ENCODE measurements around the gene KLHL26.

The KLHL26 gene

GRCh38 chr19:18700501-18701249 is 63.8 kb downstream of the KLHL26 start:
- Histone ChIP-seq H3K4me1 (ENCODE audit: control insufficient read depth, insufficient read depth, low read length) (peaks cover 30% of the 10 kb centered on the region), H3K27me3 (ENCODE audit: control insufficient read depth, insufficient read depth, low read length) (no peaks in the 10 kb centered on the region), H3K36me3 (ENCODE audit: control insufficient read depth, insufficient read depth, low read length) (no peaks in the 10 kb centered on the region), H3K9ac (ENCODE audit: low read length) (peak overlapping the region; percentile 48), H3K9me3 (ENCODE audit: control insufficient read depth, low read length) (no peaks in the 10 kb centered on the region), H3K4me3 (ENCODE audit: low read length) (peak overlapping the region; percentile 32)

- Histone ChIP-seq H3K9me3 (ENCODE audit: control insufficient read depth, low read length) (no peaks in the 10 kb centered on the region), H3K9ac (ENCODE audit: low read length) (no peak overlapping the region), H3K4me3 (ENCODE audit: low read length) (no peak overlapping the region)
Observed at GRCh38 chr19:18701250-18701608, 64.4 kb downstream of the KLHL26 start.

GRCh38 chr19:18704054-18704453 is 67.2 kb downstream of the KLHL26 start:
- no peak overlapping the region for H3K9ac ChIP-seq (ENCODE audit: low read length)
- H3K9me3 ChIP-seq (ENCODE audit: control insufficient read depth, low read length), result no peaks in the 10 kb centered on the region
- H3K4me1 ChIP-seq (ENCODE audit: control insufficient read depth, insufficient read depth, low read length), result peaks cover 21% of the 10 kb centered on the region
- H3K27me3 ChIP-seq (ENCODE audit: control insufficient read depth, insufficient read depth, low read length), result no peaks in the 10 kb centered on the region
- H3K4me3 ChIP-seq (ENCODE audit: low read length), result no peak overlapping the region
- H3K36me3 ChIP-seq (ENCODE audit: control insufficient read depth, insufficient read depth, low read length), result no peaks in the 10 kb centered on the region

More at GRCh38 chr19:18701250-18701608, 64.4 kb downstream of the KLHL26 start:
- H3K36me3 ChIP-seq (ENCODE audit: control insufficient read depth, insufficient read depth, low read length), result no peaks in the 10 kb centered on the region
- no peaks in the 10 kb centered on the region for H3K27me3 ChIP-seq (ENCODE audit: control insufficient read depth, insufficient read depth, low read length)
- H3K4me1 ChIP-seq (ENCODE audit: control insufficient read depth, insufficient read depth, low read length), result peaks cover 30% of the 10 kb centered on the region

- Histone ChIP-seq H3K4me1 (ENCODE audit: control insufficient read depth, insufficient read depth, low read length) (peaks cover 12% of the 10 kb centered on the region), H3K9ac (ENCODE audit: low read length) (no peak overlapping the region)
Observed at GRCh38 chr19:18704971-18705370, 68.1 kb downstream of the KLHL26 start.

GRCh38 chr19:18708452-18709231 is 71.8 kb downstream of the KLHL26 start:
- Histone ChIP-seq H3K4me1 (ENCODE audit: control insufficient read depth, insufficient read depth, low read length) (no peaks in the 10 kb centered on the region), H3K27me3 (ENCODE audit: control insufficient read depth, insufficient read depth, low read length) (no peaks in the 10 kb centered on the region), H3K36me3 (ENCODE audit: control insufficient read depth, insufficient read depth, low read length) (no peaks in the 10 kb centered on the region), H3K9ac (ENCODE audit: low read length) (no peak overlapping the region), H3K9me3 (ENCODE audit: control insufficient read depth, low read length) (no peaks in the 10 kb centered on the region), H3K4me3 (ENCODE audit: low read length) (no peak overlapping the region)

More at GRCh38 chr19:18704971-18705370, 68.1 kb downstream of the KLHL26 start:
- Histone ChIP-seq H3K4me3 (ENCODE audit: low read length) (no peak overlapping the region), H3K9me3 (ENCODE audit: control insufficient read depth, low read length) (no peaks in the 10 kb centered on the region), H3K36me3 (ENCODE audit: control insufficient read depth, insufficient read depth, low read length) (no peaks in the 10 kb centered on the region), H3K27me3 (ENCODE audit: control insufficient read depth, insufficient read depth, low read length) (no peaks in the 10 kb centered on the region)

GRCh38 chr19:18709546-18709945 is 72.7 kb downstream of the KLHL26 start:
- H3K9me3 ChIP-seq (ENCODE audit: control insufficient read depth, low read length), result no peaks in the 10 kb centered on the region
- H3K4me3 ChIP-seq (ENCODE audit: low read length), result no peak overlapping the region
- H3K27me3 ChIP-seq (ENCODE audit: control insufficient read depth, insufficient read depth, low read length), result no peaks in the 10 kb centered on the region
- H3K4me1 ChIP-seq (ENCODE audit: control insufficient read depth, insufficient read depth, low read length), result no peaks in the 10 kb centered on the region
- H3K36me3 ChIP-seq (ENCODE audit: control insufficient read depth, insufficient read depth, low read length), result no peaks in the 10 kb centered on the region
- H3K9ac ChIP-seq (ENCODE audit: low read length), result no peak overlapping the region

GRCh38 chr19:18710186-18710585 is 73.4 kb downstream of the KLHL26 start:
- Histone ChIP-seq H3K4me1 (ENCODE audit: control insufficient read depth, insufficient read depth, low read length) (no peaks in the 10 kb centered on the region), H3K9me3 (ENCODE audit: control insufficient read depth, low read length) (no peaks in the 10 kb centered on the region), H3K36me3 (ENCODE audit: control insufficient read depth, insufficient read depth, low read length) (no peaks in the 10 kb centered on the region), H3K9ac (ENCODE audit: low read length) (no peak overlapping the region), H3K27me3 (ENCODE audit: control insufficient read depth, insufficient read depth, low read length) (no peaks in the 10 kb centered on the region), H3K4me3 (ENCODE audit: low read length) (no peak overlapping the region)

GRCh38 chr19:18710996-18711751 is 74.3 kb downstream of the KLHL26 start:
- Histone ChIP-seq H3K27me3 (ENCODE audit: control insufficient read depth, insufficient read depth, low read length) (no peaks in the 10 kb centered on the region), H3K36me3 (ENCODE audit: control insufficient read depth, insufficient read depth, low read length) (no peaks in the 10 kb centered on the region), H3K9me3 (ENCODE audit: control insufficient read depth, low read length) (no peaks in the 10 kb centered on the region), H3K4me1 (ENCODE audit: control insufficient read depth, insufficient read depth, low read length) (no peaks in the 10 kb centered on the region), H3K9ac (ENCODE audit: low read length) (no peak overlapping the region), H3K4me3 (ENCODE audit: low read length) (no peak overlapping the region)

GRCh38 chr19:18711893-18712292 is 75.1 kb downstream of the KLHL26 start:
- H3K9ac ChIP-seq (ENCODE audit: low read length), result no peak overlapping the region
- no peaks in the 10 kb centered on the region for H3K36me3 ChIP-seq (ENCODE audit: control insufficient read depth, insufficient read depth, low read length)
- H3K4me3 ChIP-seq (ENCODE audit: low read length), result no peak overlapping the region
- no peaks in the 10 kb centered on the region for H3K4me1 ChIP-seq (ENCODE audit: control insufficient read depth, insufficient read depth, low read length)
- no peaks in the 10 kb centered on the region for H3K9me3 ChIP-seq (ENCODE audit: control insufficient read depth, low read length)
- H3K27me3 ChIP-seq (ENCODE audit: control insufficient read depth, insufficient read depth, low read length), result no peaks in the 10 kb centered on the region

GRCh38 chr19:18712981-18713380 is 76.2 kb downstream of the KLHL26 start:
- Histone ChIP-seq H3K9me3 (ENCODE audit: control insufficient read depth, low read length) (no peaks in the 10 kb centered on the region), H3K27me3 (ENCODE audit: control insufficient read depth, insufficient read depth, low read length) (no peaks in the 10 kb centered on the region), H3K4me1 (ENCODE audit: control insufficient read depth, insufficient read depth, low read length) (no peaks in the 10 kb centered on the region), H3K9ac (ENCODE audit: low read length) (no peak overlapping the region), H3K36me3 (ENCODE audit: control insufficient read depth, insufficient read depth, low read length) (no peaks in the 10 kb centered on the region), H3K4me3 (ENCODE audit: low read length) (no peak overlapping the region)

- H3K9me3 ChIP-seq (ENCODE audit: control insufficient read depth, low read length), result no peaks in the 10 kb centered on the region
- H3K36me3 ChIP-seq (ENCODE audit: control insufficient read depth, insufficient read depth, low read length), result no peaks in the 10 kb centered on the region
- no peak overlapping the region for H3K4me3 ChIP-seq (ENCODE audit: low read length)
- no peak overlapping the region for H3K9ac ChIP-seq (ENCODE audit: low read length)
- no peaks in the 10 kb centered on the region for H3K4me1 ChIP-seq (ENCODE audit: control insufficient read depth, insufficient read depth, low read length)
- no peaks in the 10 kb centered on the region for H3K27me3 ChIP-seq (ENCODE audit: control insufficient read depth, insufficient read depth, low read length)
Observed at GRCh38 chr19:18713550-18714117, 76.8 kb downstream of the KLHL26 start.

Measured in mucosa of stomach (tissue), 1 donor.